HUDEP-2 (cell line): ENCODE data around the gene ECPAS.
"Not testable (repeated sequence)": the region's sequence is repeated elsewhere in the genome, so short reads cannot be mapped to it uniquely, and the experiment has no call there.

Experiments
- DNase-seq, 76 experiments: peaks; one replicate each; lab custom pipeline; 2025; ENCODE audit not compliant: unreplicated experiment in 76 of 76; lab: John Stamatoyannopoulos, UW

Gene ECPAS

GRCh38 chr9:111423389-111423788 lies 60.8 kb downstream of the ECPAS start:
- DNase-seq: no peak

GRCh38 chr9:111414406-111414805 lies 69.8 kb downstream of the ECPAS start:
- no peak for DNase-seq

DNA sequence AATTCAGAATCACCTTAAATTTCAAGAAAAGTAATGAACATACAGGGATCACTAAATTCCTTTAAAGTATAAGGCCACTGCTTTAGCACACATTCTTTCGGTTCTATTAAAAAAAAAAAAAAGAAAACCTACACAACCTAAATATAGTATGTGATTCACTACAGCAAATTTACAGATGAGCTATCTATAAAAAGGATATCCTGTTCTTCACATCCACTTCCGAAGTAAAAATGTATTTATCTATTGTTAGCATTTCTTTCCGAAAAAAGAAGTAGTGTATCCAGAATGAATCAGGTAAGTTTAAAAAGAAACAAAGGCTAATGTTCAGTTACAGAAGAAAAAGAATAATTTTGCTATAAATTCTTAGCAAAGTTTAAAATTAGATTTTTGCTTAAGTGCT lies 70.2 kb downstream of the ECPAS start:
- no peak for DNase-seq

DNA sequence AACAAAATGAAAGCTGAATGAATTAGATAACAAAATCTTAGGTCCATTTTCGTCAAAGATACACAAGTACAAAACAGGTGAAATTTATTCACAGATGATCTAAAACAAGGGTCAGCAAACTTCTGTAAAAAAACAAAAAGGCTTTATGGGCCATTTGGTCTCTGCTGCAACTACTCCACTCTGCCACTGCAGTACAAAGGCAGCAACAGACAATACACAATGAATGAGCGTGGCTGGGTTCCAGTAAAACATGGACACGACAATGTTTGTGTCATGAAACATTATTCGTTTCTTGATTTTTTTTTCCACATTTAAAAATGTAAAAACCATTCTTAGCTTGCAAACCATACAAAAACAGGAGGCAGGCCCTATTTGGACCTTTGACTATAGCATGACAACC lies 71.9 kb downstream of the ECPAS start:
- DNase-seq: no peak

- DNase-seq: no peak
Measured at GRCh38 chr9:111411266-111411665, 72.9 kb downstream of the ECPAS start.

- no peak for DNase-seq
Measured at GRCh38 chr9:111407813-111408212, 76.4 kb downstream of the ECPAS start.

- peak in 4 of 76 experiments; percentile 2 to 20 (median 8) for DNase-seq
Measured at GRCh38 chr9:111405701-111406100, 78.5 kb downstream of the ECPAS start.

GRCh38 chr9:111401486-111401885 lies 82.7 kb downstream of the ECPAS start:
- not testable (repeated sequence) for DNase-seq

GRCh38 chr9:111400564-111400898 lies 83.7 kb downstream of the ECPAS start:
- DNase-seq: no peak

GRCh38 chr9:111399772-111400563 lies 84.2 kb downstream of the ECPAS start:
- peak in 15 of 76 experiments; percentile 0 to 34 (median 4) for DNase-seq

DNA sequence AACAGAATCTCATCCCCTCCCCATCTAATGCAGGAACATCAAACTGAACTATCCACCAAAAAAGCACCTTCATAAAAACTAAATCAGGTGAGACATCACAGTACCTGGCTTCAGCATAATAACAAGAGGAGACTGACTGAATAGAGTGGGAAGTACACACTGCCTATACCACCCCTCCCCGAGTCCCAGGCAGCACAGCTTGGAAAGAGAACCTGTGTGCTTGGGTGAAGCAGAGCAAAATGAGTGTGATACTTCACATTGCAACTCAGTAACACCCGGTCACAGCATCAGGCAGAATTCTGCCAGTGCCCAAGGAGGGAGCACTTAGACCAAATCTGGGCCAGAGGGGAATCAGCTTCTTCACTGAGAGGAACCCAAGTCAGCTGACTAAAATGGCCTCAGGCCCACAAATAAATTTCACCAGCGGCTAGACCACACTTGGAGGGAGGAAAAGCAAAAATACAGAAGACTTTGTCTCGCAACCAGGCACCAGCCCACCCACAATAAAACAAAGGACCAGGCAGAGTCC lies 84.9 kb downstream of the ECPAS start:
- no peak for DNase-seq

DNA sequence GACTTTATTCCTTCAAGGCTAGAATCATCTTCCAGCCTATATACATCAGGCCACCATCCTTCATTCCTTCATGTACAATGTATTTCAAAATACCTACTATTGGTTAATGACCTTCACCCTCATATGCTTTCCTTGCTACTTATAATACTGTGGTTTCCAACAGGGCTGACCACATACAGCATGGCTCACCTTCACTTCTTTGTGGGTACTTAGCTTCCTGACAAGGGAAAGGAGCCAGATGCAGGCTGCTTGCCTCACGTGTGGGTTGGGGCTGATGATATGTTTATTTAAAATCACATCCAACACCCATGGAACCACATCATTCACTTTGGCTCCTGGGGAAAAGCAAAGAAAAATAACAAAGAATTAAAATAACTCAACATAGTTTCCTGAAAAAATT lies 90.2 kb downstream of the ECPAS start:
- no peak for DNase-seq

GRCh38 chr9:111389406-111389805 lies 94.8 kb downstream of the ECPAS start:
- no peak for DNase-seq

GRCh38 chr9:111386386-111386785 lies 97.8 kb downstream of the ECPAS start:
- no peak for DNase-seq

- no peak for DNase-seq
Measured at GRCh38 chr9:111381006-111381405, 103.2 kb downstream of the ECPAS start.

DNA sequence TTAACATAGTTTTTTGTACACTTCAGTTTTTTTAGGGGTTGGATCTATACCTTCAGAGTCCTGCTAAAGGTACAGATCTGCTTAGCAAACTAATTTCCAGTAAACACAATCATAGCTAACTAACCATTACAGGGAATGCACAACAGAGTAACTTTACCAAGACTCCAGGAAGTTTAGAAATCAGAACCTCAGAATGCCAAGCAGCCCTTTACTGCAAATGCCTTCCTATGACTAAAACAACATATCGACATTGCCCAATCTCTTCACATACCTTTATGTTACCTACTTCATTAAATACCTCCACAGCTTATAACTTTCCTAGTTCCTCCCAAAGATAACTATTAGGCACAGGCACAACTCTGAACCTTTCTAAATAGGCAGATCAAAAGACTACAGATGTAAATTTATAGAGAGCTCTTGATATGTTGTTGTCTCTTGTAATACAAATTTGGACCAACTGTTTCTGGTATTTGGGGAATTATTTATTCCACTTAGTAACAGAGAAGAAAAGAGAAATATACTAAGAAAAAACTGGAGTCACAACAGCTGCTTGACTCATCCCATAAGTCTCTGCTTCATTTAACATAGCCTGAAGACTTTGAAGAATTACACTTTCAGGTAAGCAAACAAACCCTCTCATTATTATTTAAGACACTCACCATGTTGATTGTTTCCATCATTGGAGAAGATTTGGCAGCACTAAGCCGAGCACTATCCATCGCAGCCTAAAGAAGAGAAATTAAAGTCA lies 108.2 kb downstream of the ECPAS start:
- DNase-seq: no peak

- DNase-seq: no peak
Measured at GRCh38 chr9:111375062-111375461, 109.1 kb downstream of the ECPAS start.

- DNase-seq: no peak
Measured at GRCh38 chr9:111372297-111372696, 111.9 kb downstream of the ECPAS start.

DNA sequence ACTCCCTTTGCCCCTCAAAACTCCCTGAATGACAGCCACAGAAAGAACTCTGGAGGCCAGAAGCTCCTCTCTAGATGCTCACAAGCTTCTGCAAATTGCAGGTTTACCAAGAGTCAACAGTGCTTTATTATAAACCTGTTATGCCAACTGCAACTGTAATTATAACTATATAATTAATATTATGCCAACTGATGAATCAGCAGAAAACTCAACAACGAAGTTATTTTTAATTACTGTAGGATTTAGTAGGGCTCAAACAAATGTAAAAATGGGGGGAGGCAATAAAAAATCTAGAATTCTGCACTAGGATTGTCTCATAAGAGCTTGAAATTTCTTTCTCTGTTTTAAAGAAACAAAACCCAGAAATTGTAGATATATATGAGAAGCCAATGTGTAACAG lies 117.2 kb downstream of the ECPAS start:
- no peak for DNase-seq

DNA sequence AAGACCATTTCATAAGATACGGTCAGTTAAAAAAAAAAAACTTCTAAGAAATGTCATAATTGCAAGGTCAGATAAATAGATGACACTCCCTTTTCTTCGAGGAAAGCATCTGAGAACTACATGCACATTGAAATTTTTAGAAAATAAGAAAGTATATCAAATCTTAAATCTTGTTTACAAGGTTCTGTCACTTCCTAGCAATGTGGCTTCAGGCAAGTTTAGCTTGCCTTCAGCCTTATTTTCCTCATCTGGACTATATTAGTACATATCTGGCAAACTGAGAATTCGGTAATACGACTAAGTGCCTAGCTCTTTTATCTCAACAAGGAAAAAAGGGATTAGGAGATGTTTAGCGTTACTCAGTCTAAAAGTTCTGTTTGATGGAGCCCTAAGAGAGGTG lies 121.7 kb downstream of the ECPAS start:
- peak in 5 of 76 experiments; percentile 5 to 69 (median 20) for DNase-seq

DNA sequence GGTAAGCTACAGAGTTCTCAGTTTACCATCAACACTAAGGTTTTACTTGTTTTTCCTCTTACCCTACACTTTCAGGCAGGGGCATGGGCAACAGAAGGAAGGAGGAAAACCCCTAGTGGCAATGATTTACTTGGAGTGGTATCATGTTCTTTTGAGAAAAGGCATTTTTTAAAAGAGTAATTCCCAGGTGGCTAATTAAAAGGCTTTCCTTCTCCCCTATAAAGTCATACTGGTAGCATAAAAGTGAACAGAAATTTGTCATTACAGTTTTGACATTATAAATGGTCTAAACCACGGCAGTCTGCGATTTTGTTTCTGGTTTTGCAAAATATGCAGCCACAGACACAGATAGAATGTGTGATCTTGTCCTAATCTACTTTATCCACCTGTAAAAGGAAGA lies 123.3 kb downstream of the ECPAS start:
- no peak for DNase-seq
